AG09319 (cell line): Measurements from ENCODE around the gene GABRR2.

Experiments
- DNase-seq: peaks from one replicate; pipeline ENCODE4 v3.0.0-alpha.2; 2010; ENCODE audit warnings: low read depth; ENCODE audit errors: extremely low read depth
- TF ChIP-seq, protein P1 (sequence below): IDR thresholded peaks from 2 replicates; pipeline ENCODE4 v1.5.1; 2011; ENCODE audit warnings: low read depth, mild to moderate bottlenecking, inconsistent platforms, low read length, moderate library complexity

Gene GABRR2

GRCh38 chr6:89315249-89315885 is at the start of gene GABRR2:
TSS of gene GABRR2 (minus strand) at chr6:89315299. CDS start at chr6:89315165, 134 bp downstream.
- TF ChIP-seq, protein P1, sequence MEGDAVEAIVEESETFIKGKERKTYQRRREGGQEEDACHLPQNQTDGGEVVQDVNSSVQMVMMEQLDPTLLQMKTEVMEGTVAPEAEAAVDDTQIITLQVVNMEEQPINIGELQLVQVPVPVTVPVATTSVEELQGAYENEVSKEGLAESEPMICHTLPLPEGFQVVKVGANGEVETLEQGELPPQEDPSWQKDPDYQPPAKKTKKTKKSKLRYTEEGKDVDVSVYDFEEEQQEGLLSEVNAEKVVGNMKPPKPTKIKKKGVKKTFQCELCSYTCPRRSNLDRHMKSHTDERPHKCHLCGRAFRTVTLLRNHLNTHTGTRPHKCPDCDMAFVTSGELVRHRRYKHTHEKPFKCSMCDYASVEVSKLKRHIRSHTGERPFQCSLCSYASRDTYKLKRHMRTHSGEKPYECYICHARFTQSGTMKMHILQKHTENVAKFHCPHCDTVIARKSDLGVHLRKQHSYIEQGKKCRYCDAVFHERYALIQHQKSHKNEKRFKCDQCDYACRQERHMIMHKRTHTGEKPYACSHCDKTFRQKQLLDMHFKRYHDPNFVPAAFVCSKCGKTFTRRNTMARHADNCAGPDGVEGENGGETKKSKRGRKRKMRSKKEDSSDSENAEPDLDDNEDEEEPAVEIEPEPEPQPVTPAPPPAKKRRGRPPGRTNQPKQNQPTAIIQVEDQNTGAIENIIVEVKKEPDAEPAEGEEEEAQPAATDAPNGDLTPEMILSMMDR: no peak
- DNase-seq: no peak

- TF ChIP-seq, protein P1: no peak
- no peak for DNase-seq
These were observed 49.5 kb upstream of the GABRR2 start for GRCh38 chr6:89364586-89364985.

GRCh38 chr6:89361171-89361570 is 46.1 kb upstream of the GABRR2 start:
- TF ChIP-seq, protein P1: no peak
- no peak for DNase-seq

DNA sequence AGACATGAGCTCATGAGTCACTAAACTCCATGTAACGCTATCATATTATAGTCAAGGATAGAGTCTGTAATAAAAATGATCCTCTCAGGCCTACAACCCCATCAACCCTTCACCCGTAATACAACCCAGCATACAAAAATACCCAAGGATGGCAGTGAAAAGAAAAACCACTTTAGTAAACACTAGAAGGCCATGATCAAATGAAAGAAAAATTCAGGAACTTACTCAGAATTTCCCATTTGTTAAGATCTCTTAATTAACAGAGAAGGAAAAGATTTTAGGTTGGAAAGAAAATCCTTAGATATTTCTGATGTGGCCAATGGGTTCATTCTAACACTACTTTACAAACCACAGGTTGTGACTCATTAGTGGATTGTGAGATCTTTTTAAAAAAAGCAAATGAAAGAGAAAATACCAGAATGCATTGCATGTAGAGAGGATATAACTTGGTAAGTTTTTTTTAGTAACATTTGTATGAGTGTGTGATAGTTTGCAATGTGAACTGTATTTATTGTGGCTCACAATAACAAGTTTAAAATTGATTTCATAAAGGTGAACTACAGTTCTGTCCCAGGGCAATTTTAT is 45.4 kb upstream of the GABRR2 start:
- no peak for DNase-seq
- TF ChIP-seq, protein P1: no peak

DNA sequence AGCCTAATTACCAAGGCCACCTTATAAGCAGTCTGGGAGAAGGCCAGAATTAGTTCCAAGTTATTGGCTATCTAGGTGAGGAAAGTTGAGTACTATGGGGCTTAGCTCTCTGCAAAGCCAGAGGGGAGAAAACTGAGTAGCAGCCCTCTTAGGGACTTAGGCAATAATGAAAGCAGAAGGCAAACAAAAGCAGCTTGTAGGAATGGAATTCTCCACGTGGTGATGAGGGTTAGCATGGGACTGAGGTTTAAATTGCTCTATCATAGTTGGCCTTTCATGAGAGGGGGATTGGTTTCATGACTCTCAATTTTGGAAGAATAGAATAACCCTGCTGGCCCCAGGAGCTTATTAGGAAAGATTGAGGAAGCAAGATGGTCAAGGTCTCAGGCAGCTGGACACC is 44.5 kb upstream of the GABRR2 start:
- TF ChIP-seq, protein P1: no peak
- DNase-seq: no peak

GRCh38 chr6:89357390-89357789 is 42.3 kb upstream of the GABRR2 start:
- TF ChIP-seq, protein P1: no peak
- DNase-seq: no peak

DNA sequence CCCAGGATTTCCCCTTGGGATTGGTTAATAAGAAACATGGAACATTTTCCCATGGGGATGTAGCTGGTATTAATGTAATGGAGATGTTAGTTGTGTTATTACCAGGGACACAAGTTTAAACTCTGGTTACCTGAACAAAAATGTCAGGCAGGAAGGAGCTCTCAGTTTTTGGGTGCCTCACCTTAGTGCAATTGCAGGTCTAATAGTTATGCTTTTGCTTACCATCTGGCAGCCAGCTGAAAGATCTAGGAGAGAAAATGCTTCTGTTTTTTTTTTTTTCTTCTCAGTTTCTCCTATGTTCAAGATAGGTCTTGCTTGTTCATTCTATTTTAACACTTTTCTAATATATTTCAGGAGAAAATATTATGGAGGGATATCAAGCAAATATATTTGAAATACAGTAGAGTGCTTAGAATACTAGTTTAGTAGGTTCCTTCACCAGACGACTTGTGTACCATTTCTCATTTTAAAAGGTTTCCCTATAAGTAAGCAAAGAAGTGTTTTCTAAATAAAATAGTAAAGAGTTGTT is 41.6 kb upstream of the GABRR2 start:
- no peak for DNase-seq
- TF ChIP-seq, protein P1: no peak
